ENCODE results near the gene PKP4.

Gene PKP4

DNA sequence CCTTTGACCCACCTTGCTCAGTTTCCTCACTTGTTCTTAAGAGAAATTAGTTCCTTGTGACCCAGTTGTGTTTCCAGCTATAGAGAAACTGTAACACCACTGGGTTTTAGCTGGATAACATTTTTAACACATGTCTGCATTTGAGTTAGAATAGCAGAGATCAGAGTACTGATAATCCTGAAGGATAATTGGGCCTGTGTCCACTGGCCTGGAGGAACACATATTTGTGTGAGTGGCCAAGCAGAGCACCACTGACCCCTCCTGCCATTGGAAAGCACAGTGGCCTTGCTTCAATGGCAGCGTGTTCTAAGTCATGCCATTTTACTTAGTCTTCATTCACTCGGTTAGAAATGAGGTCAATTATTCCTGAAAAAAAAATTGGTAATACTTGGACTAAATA is 42.6 kb downstream of the PKP4 start:
- no peak for DNase-seq (ENCODE audit: low spot score)

DNA sequence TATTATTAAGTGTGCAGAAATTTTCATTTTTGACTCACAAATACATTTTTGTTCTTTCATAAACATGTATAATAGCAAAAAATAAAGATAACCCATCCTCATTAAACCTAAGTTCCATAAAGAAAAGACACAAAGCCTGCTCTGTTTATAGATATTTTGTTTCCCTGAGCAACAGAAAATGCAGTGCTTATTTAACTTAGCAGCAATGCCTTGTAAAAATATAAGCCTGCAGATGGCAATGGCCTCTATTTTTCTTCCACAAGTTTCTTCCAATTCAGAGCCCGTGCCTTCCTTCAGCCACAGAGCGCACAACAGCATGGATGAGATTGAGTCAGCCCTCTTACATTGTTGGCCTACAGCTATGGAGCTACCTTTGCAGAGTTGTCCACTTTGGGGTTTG is 43.6 kb downstream of the PKP4 start:
- DNase-seq (ENCODE audit: low spot score) = no peak

DNA sequence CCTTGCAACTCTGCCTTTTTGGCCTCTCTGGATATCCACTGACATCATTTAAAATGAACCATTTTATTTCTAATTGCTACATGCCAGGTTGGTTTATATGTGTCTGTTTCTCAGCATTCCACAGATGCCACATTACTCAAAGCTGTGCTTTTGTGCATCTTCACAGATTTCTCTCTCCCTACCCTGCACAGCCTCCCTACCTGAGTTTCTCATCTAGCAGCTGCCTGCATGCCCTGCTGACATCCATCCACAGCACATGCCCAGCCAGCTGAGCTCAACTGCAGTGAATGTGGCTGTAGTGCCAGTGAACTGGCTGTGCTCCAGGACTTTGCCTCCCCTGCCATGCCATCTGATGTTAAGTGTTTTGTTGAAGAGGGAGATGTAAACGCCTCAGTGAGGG is 44.5 kb downstream of the PKP4 start:
- DNase-seq (ENCODE audit: low spot score) = no peak

DNA sequence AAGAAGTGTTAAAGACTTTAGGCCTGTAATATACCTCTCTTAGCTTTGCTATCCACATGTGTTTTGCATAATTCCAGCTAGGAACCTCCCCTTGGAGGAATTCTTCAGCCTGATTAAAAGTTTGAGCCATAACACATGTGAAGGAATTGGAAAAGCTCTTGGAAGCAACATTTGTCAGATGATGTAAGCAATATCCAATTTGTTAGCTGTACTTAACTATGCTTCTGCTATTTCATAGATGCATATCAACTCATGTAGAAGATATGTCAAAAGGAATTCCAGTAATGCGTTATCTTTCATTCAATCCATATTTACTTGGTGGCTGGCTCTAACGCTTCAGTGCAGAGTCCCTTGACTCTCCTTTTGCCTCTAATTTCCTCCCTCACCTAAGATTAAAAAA is 46.2 kb downstream of the PKP4 start:
- no peak for DNase-seq (ENCODE audit: low spot score)

DNA sequence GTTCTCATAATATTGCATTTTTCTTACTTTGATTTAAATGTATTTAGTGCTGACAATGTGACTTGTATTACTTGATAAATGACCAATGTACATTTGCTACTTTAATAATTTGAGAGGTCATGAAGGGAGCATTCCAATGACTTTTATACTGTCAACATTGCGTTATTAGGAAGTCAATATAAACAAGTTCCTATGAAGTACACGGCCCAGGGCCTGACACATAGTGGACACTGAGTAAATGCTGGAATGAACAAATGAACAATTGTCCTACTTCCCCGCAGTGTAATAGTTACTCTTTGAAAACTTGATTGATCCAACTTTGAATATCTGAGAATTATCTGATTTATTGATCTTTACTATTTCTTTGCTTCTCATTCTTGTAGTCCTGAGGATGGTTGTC is 47.3 kb downstream of the PKP4 start:
- no peak for DNase-seq (ENCODE audit: low spot score)

DNA sequence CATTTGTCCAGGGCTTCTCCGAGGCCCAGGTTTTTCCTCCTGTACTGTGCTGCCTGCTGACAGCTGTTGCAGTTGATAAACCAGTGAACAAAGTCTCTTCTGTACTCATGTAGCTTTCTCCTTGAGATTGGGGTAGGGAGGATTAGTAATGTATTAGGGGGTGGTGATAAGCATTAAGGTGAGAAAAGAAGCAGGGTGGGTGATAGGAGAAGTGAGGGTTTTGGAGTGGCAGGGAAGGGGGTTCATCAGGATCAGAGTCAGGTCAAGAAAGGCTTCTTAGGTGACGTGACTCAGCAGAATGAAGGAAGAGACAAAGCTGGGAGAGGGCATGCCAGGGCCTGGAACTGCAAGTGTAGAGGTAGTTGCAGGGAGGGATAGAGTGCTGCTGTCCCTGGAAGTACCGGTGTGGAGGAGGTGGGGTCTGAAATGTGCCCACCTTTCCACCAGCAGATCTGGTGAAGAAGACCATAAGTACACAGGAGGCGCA is 48.7 kb downstream of the PKP4 start:
- no peak for DNase-seq (ENCODE audit: low spot score)

DNA sequence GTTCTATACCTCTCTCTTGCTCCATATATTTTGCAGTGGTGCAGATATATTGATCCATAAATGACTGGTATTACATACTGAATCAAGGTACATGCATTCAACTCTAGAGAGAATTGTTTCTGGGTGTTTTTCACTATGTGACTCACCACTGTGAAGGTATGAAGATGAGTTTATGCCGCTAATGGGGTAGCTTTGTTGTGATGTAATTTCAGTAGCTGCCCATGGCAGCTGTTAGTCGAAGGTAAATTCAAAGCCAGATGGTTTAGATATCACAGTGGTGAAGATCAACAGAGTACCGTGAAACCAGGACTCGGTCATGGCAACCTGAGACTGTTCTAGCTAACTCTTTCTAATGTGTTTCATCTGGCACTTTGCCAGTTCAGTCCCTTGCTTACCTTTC is 50.4 kb downstream of the PKP4 start:
- DNase-seq (ENCODE audit: low spot score) = no peak

DNA sequence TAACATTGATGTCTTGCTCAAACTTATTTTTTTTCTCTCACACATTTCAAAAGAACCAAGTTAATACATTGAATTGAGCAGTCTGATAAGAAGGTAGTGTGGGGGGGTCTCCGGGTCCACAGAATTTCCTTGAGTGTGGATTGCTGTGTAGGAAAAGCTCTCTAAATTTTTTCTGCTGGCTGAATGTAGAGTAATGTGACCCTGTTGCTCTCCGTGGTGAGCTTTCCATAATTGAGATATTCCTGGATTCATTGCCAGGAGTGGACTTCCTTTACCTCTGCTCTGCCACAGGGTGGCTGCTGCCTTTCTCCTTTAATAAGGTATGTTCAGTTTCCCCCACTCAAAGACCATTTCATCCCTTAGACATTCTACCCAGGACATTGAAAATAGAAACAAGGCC is 50.9 kb downstream of the PKP4 start:
- no peak for DNase-seq (ENCODE audit: low spot score)

DNA sequence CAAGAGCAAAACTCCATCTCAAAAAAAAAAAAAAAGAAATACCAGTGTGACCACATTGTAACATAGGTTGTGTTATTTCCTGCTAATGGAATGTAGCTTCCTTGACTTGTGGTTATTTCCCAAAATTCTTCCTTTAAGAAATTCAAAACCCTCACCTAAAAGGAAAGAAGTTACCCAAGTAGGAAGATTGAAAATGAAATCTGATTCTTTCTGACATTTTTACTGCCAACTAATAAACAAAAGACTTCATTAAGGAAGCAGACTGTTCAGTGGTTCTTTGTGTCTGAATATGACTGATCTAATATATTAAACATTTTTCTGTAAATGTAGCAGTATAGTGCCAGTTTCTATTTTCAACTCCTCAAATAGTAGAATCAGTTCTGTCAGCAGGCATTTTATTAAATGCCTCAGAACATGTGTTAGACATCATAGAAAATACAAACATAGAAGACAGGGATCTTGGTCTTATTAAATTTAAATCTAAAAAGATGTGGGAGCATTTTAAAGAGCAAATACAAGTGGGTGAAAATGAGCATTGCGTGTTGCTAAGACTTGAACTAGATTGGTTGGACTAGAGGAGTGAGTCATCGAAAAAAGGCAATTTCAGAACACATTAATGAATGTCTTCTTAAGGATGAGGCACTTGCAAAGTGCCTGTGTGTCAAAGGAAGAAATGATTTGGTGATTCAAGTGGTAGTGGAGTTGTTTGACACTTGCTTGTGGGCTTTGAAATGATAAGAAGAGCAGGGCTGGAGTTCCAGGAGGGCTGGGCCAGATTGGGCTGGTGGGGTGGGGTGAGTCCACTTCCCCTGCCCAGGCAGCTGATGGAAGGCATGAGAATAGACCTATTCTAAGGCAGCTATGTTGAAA is 53.4 kb downstream of the PKP4 start:
- DNase-seq (ENCODE audit: low spot score) = no peak

DNA sequence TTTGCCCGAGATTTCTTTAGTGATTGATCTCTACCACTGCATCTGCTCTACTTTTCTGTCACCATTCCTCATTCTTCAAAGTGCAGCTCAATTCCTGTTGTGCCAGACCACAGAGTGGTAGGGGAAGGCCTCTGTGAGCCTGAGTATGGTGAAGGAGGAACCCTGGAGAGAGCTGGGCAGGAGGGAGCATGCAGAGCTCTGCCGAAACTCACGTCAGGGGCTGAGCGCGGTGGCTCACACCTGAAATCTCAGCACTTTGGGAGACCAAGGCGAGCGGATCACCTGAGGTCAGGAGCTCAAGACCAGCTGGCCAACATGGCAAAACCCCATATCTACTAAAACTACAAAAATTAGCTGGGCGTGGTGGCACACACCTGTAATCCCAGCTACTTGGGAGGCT is 54.1 kb downstream of the PKP4 start:
- no peak for DNase-seq (ENCODE audit: low spot score)

DNA sequence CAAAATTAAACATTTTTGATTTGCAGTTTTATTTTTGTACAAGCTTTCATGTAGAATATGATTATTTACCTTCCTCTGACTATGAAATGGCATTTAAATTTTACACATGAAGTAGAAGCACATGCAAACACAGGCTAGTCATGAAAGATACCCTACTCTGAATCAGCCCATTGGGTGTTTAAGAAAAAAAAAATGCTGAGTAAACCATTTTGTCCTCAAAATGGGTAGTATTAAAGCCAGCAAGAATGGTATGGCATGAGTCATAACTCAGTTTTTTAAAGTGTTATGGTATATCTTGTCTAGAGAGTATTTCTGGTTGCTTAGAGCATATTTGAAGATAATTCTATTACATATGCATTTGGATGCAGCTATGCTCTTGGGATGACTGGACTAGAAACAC is 55.0 kb downstream of the PKP4 start:
- DNase-seq (ENCODE audit: low spot score) = no peak

DNA sequence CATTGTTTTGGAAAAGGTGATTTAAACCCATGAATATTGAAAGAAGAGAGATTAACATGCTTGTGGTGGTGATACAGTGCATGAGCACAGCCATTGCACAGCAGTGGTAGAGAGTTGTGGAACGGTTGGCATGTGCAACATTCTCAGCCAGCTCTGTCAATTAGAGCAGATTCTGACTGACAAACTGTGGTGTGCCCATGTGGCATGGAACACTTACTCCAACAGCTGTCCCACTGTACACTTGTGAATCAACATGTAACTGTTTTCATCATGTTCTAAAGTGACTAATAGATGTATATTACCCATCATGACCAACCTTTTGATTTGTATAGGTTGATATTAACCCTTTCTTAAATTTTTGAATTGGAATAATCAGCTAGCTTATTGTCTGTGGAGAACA is 55.6 kb downstream of the PKP4 start:
- DNase-seq (ENCODE audit: low spot score) = no peak

DNA sequence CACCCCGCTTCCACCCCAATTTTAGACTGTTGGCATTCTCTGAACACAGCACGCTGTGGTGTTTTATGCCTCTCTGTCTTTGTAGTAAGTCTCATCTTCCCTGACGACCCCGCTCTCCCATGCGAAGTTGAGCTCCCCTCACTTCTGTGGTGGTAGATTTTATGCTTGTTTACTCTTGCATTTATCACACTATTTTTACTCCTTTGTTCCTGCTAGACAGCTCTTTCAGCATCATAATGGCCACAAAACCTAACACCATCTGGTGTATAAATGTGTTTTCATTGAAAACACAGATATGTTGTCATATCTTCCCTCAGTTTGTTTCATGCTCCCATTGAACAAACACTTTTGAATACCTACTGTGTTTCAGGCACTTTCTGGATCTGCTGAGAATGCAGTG is 57.1 kb downstream of the PKP4 start:
- no peak for DNase-seq (ENCODE audit: low spot score)

DNA sequence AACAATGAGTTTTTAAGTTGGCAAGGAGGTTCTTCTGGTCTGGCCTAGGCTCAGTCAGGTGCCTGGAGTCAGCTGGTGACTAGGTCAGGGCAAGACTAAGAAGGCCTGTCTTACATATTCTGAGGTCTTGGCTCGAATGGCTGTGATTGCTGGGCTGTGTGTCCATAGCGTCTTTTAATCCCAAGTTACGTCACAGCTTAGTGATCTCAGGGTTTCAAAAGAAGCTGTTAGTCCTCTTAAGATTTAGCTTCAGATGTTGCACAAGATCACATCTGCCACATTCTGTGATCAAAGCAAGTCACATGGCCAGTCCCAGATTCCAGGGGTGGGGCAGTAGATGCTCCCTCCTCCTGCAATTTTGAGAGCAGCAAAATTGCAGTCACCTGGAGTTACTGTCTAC is 61.3 kb downstream of the PKP4 start:
- DNase-seq (ENCODE audit: low spot score) = no peak

DNA sequence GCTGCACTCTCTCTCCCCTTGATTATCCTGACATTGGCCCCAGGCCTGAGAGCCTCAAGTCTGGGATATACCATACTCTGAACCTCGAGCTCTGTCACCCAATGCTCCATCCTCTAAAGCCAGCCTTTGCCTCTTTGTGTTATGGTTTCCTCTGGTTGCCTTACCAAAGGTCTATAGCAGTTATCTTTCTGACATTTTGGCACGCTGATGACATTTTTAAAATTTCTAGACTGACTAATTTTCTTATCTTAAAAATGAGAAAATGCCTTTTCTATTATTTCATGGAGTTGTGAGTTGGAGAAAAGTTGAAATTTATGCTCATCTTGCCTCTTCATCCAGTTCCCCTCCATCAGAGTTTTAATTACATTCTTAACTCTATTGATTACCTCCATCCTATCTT is 62.7 kb downstream of the PKP4 start:
- DNase-seq (ENCODE audit: low spot score) = no peak

DNA sequence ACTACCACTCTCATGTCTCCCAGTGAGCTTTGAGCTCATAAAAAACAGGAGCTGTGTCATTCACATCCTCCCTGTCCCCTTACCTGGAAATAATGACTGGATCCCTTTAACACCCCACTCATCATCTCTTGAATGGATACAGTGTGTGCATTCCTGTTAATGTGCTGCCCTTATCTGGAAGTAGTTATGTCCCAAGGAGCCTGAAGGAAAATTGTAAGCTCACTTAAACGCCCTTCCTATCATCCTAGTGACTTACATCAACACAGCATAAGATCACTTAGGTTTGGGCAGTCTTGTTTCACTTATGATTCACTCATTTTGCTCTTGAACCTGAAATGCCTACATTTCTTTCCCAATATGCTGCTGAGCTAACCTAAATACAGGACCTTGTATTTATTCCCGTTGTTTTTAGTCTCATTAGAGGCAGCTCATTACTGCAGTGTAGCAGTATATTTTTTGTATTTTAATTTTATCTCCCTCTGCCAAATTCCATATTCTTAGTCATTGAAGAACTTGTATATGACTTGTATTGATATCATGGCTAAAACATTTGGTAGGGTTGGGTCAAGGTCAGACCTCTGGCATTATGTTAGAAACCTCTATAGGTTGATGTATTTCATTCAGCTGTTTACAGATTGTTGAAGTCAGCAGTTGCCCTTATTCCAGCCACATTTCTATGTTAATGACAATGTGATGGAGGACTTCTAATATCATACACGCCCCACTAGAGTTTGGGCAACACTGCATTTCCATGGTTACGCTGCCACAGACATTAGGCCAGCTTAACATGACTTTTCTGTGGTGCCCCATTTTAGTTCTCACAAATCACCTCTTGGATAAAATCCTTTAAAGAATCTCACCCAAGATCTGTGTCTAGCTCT is 72.9 kb downstream of the PKP4 start:
- DNase-seq (ENCODE audit: low spot score) = no peak

DNA sequence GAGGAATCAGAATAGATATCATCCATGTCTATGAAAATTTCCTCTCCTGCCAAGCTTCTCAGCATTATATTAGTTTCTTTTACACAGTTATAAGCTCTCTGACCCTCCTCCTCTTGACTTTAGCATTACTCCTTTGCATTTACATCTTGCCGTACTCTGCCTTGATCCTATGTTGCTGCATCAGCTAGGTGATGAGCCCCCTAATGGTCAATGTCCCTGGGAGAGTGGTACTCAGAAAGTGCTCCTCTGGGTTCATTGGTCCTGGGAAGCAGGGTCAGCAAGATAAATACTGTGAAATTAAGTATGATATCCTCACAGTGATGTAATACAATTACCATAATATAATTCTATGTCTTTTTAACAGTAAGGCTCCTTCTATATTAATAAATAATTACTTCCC is 74.1 kb downstream of the PKP4 start:
- no peak for DNase-seq (ENCODE audit: low spot score)

DNA sequence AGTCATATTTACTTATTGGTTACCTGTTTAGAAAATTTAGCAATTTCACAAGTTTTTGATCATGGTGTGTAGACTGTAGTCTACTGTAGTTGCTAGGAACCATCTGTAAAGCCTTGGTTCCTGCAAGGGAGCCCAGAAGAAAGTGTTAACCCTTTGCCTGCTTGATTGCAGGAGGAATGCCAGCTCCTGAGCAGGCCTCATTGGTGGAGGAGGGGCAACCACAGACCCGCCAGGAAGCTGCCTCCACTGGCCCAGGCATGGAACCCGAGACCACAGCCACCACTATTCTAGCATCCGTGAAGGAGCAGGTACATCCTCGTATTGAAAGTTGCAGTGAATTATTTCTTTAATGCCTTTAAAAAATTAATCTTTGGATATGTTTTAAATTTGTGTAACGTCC is 76.3 kb downstream of the PKP4 start:
- DNase-seq (ENCODE audit: low spot score) = no peak

DNA sequence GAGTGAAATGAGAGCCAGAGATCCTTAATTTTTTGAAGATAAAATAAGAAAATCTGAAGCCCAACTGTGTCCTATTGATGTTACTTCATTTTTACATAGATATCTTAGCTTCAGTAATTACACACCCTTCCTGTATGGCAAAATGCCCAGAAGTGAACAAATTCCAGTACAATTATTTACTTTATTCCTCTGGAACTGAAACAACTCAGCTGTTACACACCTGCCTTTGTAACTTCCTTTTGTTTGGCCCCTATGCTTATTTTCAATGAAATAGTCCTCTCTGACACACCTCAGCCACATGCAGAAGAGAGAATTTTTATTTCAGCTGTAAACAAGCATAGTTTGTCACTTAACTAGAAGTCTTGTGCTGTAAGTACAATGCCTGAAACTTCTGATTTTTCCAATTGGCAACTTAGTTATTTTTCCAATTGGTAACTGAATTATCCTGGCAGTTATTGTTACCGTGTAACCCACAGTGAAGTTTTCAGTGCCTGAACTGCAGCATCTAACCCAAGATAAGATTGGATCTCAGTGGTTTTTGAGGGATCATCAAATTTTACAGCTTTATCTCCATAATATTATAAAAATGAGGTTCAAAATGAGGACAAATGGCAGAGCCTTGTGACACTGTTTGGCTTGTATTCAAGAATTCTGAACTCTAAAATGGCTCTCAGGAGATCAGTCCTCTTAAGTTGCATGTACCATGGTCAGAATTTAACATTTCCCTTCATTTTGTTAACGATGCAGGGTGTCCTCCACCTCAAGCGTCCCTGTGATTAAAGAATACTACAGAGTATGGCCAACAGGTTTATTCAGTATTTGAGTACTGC is 82.6 kb downstream of the PKP4 start:
- no peak for DNase-seq (ENCODE audit: low spot score)

DNA sequence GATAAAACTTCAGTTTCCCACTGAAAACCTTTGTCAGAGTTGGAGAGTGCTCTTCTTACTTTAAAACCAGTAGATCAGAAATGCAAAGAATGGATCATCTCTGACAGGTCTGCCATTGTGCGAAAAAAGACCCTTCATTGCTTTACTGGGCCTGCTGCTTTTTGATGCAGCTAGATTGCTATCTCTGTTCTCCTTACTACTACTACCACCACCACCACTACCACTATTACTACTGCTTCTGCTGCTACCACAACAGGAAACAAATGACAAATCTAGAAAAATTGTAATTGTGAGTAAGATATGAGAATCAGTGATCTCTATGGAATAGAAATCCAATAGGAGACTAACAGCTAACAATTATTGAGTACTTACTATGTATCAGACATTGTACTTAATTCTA is 85.8 kb downstream of the PKP4 start:
- no peak for DNase-seq (ENCODE audit: low spot score)

DNA sequence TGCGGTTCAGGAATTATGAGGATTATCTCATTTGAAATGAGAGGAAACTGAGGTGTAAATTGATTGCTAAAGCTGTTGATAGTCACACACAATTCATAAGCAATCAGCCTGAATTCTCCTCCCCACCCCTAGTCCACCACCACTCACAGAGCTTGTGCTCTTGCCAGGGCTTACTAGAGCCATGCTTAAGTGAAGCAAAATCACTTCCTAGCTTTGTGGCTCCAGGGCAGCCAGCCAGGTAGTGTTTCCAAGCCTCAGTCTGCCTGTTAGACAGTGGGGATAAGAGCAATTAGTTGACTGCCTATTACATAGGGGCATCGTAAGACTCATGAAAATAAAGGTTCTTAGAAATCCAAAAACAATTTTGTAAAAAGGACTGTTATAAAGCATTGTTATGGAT is 87.2 kb downstream of the PKP4 start:
- no peak for DNase-seq (ENCODE audit: low spot score)

DNA sequence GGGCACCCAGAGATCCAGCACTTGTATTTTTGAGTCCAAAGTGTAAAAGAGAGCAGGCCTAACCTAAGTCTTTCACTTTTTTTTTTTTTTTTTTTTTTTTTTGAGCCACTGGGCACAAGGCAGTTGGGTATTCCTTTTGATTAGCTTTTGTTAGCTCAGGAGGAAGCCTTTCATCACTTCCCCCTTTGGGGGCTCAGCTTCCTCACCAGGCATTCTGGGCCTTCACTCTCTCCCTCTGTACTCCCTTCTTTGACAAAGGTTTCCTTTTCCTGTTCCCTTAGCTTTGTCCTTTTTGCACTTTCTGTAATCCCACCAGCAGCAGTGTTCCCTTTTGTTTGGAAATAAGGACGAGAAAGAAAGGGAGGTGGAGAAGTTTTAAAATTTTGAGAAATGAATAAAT is 88.2 kb downstream of the PKP4 start:
- no peak for DNase-seq (ENCODE audit: low spot score)

Measured in CD4-positive, alpha-beta T cell treated with Interleukin-2 at 100 ng/mL for 4 hours (primary cell).